ENCODE results near the gene PER2. TPM values are rescaled to one million over a fixed set of nuclear protein-coding genes. Genes with fewer than 3 reads are reported as not detected.

The PER2 gene
- total and polyA plus RNA-seq, 10 donors, result 2.0 to 16.2 (median 12.0) TPM

- DNase-seq, result peak; percentile 39
- no peaks in the 10 kb centered on the region for H3K9me3 ChIP-seq
- WGBS, 5 donors, result 92 to 96% (median 94%) methylated on average over 6 of the region's 6 CpGs
- peaks cover 0 to 18% (median 7%) of the 10 kb centered on the region in 6 donors for H3K4me1 ChIP-seq
- H3K27me3 ChIP-seq (replicated peaks in 1 of 7), result no peaks in the 10 kb centered on the region
- H3K36me3 ChIP-seq, result peaks cover 0 to 100% (median 66%) of the 10 kb centered on the region in 6 donors
- intact Hi-C loops (cut with DNase I; ENCODE audit: low total_unique reads), result no loop called here
- TF ChIP-seq CTCF (IDR thresholded peaks at IDR 0.05 in 8 of 11, conservative IDR thresholded peaks at IDR 0.05 in 3 of 11) (no peak), POLR2AphosphoS5 (IDR thresholded peaks at IDR 0.05) (no peak), POLR2A (IDR thresholded peaks at IDR 0.05) (no peak)
- no peak overlapping the region for H3K27ac ChIP-seq
- no peak overlapping the region for H3K4me3 ChIP-seq
These were observed 32.3 kb downstream of the PER2 start for GRCh38 chr2:238256111-238256510.

- intact Hi-C loops (cut with DNase I; ENCODE audit: low total_unique reads), result no loop called here
- peak; percentile 43 for DNase-seq
- no peaks in the 10 kb centered on the region for H3K9me3 ChIP-seq
- no peaks in the 10 kb centered on the region for H3K27me3 ChIP-seq (replicated peaks in 1 of 7)
- H3K4me3 ChIP-seq, result no peak overlapping the region
- H3K36me3 ChIP-seq, result peaks cover 0 to 100% (median 70%) of the 10 kb centered on the region in 6 donors
- 95 to 99% (median 96%) methylated on average over 8 of the region's 8 CpGs for WGBS, 5 donors
- H3K27ac ChIP-seq, result no peak overlapping the region
- H3K4me1 ChIP-seq, result peaks cover 0 to 13% (median 2%) of the 10 kb centered on the region in 6 donors
- TF ChIP-seq POLR2AphosphoS5 (IDR thresholded peaks at IDR 0.05) (no peak), POLR2A (IDR thresholded peaks at IDR 0.05) (no peak), CTCF (IDR thresholded peaks at IDR 0.05 in 8 of 11, conservative IDR thresholded peaks at IDR 0.05 in 3 of 11) (no peak)
These were observed 32.8 kb downstream of the PER2 start for GRCh38 chr2:238255636-238256035.

- no peaks in the 10 kb centered on the region for H3K9me3 ChIP-seq
- H3K4me3 ChIP-seq, result no peak overlapping the region
- no peak for TF ChIP-seq POLR2A (IDR thresholded peaks at IDR 0.05)
- no peak for TF ChIP-seq CTCF (IDR thresholded peaks at IDR 0.05 in 8 of 11, conservative IDR thresholded peaks at IDR 0.05 in 3 of 11)
- no peak for TF ChIP-seq POLR2AphosphoS5 (IDR thresholded peaks at IDR 0.05)
- no peaks in the 10 kb centered on the region for H3K27me3 ChIP-seq (replicated peaks in 1 of 7)
- DNase-seq, result peak; percentile 51
- intact Hi-C loops (cut with DNase I; ENCODE audit: low total_unique reads), result no loop called here
- H3K36me3 ChIP-seq, result peaks cover 0 to 100% (median 74%) of the 10 kb centered on the region in 6 donors
- peaks cover 0 to 9% (median 1%) of the 10 kb centered on the region in 6 donors for H3K4me1 ChIP-seq
- H3K27ac ChIP-seq, result no peak overlapping the region
- WGBS, 5 donors, result 77 to 99% (median 94%) methylated on average over 2 to 6 of the region's 6 CpGs
These were observed 33.3 kb downstream of the PER2 start for GRCh38 chr2:238255151-238255551.

- DNase-seq, result peak; percentile 36
- intact Hi-C loops (cut with DNase I; ENCODE audit: low total_unique reads), result no loop called here
- WGBS, 5 donors, result 78 to 85% (median 83%) methylated on average over 4 of the region's 4 CpGs
These were observed 34.2 kb downstream of the PER2 start for GRCh38 chr2:238254095-238254723.

More at GRCh38 chr2:238254095-238254723, 34.2 kb downstream of the PER2 start:
- H3K36me3 ChIP-seq, result peaks cover 0 to 100% (median 71%) of the 10 kb centered on the region in 6 donors
- no peak for TF ChIP-seq POLR2A (IDR thresholded peaks at IDR 0.05)
- no peak for TF ChIP-seq CTCF (IDR thresholded peaks at IDR 0.05 in 8 of 11, conservative IDR thresholded peaks at IDR 0.05 in 3 of 11)
- TF ChIP-seq POLR2AphosphoS5 (IDR thresholded peaks at IDR 0.05), result no peak
- H3K4me3 ChIP-seq, result no peak overlapping the region
- H3K4me1 ChIP-seq, result peaks cover 0 to 8% (median 1%) of the 10 kb centered on the region in 6 donors
- H3K27ac ChIP-seq, result no peak overlapping the region
- no peaks in the 10 kb centered on the region for H3K9me3 ChIP-seq
- H3K27me3 ChIP-seq (replicated peaks in 1 of 7), result no peaks in the 10 kb centered on the region
